Stimulated activated CD4-positive, alpha-beta T cell treated with anti-CD3 and anti-CD28 coated beads, Interleukin-4, amount 100 ng/mL, for 24 hours (primary cell): ENCODE measurements around the gene H6PD.

Experiments used
- DNase-seq: peaks from one replicate; pipeline ENCODE4 v3.0.0-alpha.2; 2020

H6PD gene

DNA sequence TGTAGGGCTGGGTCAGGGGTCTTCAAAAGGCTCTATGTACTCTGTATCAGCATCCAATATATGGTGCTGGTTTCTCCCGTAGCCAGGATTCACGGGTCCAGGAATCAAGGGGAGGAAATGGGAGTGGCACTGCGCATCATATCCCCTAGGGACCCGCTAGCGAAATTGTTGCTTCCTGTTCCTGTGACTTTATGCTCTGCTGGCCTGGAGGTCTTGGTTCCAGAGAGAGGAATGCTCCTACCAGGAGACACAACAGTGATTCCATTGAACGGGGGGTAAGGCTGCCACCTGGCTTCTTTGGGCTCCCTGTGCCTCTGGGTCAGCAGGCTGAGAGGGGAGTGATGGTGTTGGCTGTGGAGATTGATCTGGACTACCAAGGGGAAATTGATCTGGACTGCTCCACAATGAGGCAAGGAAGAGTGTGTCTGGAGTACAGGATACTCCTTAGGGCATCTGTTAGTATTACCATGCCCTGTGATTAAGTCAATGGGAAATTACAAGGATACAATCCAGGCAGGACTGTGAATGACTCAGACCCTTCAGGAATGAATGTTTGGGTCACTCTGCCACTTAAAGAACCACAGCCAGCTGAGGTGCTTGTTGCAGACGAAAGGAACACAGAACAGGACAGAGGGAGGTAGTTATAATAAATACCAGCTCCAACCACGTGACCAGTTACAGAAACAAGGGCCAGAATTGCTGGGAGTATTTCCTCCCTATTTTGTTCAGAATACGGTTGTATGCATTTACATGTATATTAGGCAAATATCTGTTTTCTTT lies 68.4 kb downstream of the H6PD start:
- no peak for DNase-seq

DNA sequence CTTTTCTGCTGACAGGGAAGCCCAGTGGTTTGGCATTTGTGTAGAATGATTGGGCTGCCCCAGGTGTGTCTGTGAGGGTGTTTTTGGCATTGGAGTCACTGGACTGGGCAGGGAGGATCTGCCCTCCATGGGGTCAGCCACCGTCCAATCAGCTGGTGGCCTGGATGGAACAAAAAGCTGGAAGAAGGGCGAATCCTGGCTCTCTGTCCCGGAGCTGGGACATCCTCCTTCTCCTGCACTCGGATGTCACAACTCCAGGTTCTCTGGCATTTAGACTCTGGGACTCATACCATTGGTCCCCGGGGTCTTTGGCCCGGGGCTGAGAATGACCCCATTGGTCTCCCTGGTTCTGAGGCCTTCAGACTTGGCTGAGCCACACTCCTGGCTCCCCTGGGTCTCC lies 69.3 kb downstream of the H6PD start:
- no peak for DNase-seq

DNA sequence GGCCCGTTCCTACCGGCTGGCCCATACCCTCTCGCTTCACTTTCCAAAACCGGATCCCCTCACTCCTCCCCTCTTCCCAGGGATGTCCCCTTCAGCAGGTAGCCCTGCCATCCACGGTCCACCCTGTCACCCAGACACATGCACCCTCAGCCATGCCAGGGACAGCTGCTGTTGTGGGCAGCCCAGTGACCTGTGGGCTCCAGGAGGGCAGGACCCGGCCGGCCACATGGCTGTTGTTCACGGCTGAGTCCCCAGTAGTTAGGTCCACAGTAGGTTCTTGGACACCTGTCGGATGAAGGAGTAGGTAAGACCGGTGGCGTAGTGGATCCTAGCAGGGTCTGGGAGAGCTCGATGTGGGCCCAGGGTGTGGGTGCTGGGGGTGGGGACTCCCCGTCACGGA lies 70.6 kb downstream of the H6PD start:
- no peak for DNase-seq

DNA sequence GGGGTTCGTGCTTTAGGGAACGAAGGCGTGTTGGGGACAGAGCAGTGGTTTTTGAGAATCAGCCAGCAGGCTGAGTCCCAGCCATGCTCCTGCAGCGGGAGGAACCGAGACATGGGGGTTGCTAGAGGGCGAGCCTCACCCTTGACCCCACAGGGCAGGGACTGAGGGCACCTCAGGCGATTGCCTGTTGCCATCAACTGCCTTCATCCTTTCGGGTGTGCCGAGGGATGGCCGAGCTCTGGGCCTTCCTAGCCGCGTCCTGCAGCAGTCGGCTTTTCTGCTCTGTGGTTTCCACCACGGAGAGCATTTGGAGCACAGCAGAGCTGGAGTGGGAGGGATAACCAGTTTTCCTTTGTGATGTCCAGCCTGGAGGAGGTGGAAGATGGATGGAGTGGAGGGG lies 71.4 kb downstream of the H6PD start:
- DNase-seq: no peak

- no peak for DNase-seq
These were observed 72.7 kb downstream of the H6PD start for GRCh38 chr1:9307303-9307702.

- DNase-seq: no peak
These were observed 73.7 kb downstream of the H6PD start for GRCh38 chr1:9308236-9308785.

DNA sequence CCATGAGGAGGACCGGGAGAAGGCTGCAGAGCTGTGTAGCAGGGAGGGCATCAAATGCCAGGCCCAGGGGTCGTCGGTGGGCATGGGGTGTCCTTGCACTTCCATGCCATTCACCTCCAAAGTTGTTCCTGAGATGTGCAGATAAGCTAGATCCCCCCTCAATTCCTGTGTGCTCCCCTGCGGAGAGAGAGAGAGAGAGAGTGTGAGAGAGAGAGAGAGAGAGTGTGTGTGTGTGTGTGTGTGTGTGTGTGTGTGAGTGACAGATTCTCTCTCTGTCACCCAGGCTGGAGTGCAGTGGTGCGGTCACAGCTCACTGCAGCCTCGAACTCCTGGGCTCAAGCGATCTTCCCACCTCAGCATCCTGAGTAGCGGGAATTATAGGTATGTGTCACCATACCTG lies 74.5 kb downstream of the H6PD start:
- no peak for DNase-seq

GRCh38 chr1:9309991-9310390 lies 75.4 kb downstream of the H6PD start:
- DNase-seq: no peak

- DNase-seq: no peak
These were observed 76.5 kb downstream of the H6PD start for GRCh38 chr1:9311029-9311428.

GRCh38 chr1:9311479-9311878 lies 76.9 kb downstream of the H6PD start:
- DNase-seq: no peak

GRCh38 chr1:9312168-9312720 lies 77.7 kb downstream of the H6PD start:
- no peak for DNase-seq

DNA sequence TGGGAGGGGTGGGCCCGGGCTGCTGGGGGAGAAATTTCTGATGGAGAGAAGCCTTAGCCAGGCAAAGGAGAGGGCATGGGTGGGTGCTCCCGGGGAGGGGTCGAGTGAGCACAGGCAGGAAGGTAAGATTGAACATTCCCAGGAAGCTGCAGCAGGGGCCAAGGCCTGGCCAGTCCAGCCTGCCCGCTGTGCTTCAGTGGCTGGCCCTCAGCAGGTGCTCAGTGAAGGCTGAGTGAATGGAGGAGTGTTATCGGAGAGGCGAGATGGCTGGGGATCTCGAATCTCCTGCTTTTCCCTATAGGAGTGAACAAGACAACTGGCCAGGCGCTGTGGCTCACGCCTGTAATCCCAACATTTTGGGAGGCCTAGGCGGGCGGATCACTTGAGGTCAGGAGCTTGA lies 79.0 kb downstream of the H6PD start:
- no peak for DNase-seq

DNA sequence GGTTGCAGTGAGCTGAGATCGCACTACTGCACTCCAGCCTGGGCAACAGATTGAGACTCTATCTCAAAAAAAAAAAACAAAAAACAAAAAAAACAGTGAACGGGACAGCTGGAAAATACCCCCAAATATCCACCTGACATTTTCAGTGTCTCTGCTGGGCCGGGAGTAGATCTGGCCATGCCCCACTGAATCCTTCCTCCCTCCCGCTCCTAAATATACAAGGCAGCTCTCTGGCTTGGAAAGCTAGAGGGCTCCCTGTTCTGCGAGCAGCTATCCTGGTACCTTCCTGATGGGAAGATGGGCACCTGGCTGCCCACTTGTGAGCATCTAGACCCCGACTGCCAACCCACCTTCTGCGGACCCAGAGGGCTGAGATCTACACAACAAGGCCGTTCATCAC lies 79.5 kb downstream of the H6PD start:
- DNase-seq: no peak

DNA sequence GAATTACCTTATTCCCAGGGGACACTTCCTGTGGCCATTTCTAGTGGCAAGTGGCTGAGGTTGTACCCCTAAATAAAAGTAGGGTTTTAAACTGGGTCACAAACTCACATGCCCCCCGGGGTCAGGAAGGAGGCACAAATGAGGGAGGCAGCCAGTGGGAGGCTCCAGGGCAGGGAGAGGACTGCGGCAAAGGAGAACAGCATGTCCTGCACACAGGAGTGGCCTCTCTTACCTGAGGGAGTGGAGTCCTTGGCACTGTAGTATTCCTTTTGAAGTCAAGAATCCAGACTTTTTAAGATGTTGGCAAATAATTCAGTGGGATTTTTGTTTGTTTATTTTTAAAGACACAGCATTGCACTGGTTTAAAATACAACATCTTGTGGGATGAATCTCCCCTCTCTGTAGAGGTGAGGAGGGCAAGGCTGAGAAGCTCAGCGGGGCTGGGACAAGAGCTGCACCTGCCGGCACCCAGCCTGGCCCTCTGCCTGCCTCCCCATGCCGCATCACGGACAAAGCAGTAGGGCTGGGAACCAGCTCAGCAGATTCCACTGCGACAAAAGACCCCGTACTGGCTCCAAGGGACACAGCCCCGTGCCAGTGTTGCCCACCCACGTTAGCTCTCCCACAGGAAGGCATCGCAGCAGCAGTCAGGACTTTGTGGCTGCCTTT lies 80.3 kb downstream of the H6PD start:
- no peak for DNase-seq

DNA sequence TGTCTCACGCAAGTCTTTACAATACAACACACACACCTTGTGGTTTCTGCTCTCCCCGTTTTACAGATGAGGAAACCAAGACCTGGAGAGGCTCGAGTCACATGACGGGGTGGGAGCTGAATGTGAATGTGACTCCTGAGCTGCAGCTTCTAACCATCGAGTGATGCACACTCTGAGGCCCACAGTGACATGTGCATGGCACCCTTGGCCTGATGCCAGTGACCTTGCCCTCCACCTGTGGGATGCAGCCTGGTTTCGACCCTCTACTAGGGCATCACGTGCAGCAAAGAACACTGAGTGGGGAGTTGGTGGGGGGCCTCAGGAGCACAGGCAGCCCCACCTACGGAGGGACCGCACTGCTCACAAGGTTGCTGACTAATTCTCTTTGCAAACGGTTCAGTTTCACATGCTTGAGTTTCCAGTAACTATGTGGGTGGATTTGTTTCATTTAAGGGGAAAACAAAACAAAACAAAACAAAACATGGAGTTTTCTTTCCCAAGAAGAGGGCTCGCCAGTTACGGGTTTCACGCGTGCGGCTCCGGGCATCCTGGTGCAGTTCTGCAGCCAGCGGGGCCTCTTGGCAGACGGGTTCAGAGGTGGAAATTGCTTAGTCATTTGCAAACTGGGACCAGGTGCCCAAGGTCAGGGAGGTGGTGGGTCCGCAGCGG lies 81.0 kb downstream of the H6PD start:
- DNase-seq: peak; percentile 78

GRCh38 chr1:9316080-9316444 lies 81.5 kb downstream of the H6PD start:
- DNase-seq: peak; percentile 46

DNA sequence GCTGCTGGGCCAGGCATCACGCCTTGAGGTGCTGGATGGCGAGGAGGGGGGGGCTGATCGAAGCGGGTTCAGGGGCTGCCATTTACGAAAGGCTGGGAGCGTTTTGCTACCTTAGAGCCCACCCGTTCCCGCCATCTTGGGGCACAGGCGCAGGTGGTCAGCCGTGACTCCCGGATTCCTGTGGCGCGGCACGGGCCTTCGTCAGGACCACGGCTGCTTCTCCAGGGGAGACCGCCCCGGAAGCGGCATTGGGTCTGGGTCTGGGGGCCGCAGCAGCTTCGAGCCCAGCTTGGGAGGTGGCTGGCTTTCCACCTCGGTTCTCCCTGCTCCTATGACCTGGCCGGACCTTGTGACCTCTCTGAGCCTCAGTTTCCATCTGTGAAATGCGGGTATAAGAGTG lies 81.9 kb downstream of the H6PD start:
- no peak for DNase-seq

DNA sequence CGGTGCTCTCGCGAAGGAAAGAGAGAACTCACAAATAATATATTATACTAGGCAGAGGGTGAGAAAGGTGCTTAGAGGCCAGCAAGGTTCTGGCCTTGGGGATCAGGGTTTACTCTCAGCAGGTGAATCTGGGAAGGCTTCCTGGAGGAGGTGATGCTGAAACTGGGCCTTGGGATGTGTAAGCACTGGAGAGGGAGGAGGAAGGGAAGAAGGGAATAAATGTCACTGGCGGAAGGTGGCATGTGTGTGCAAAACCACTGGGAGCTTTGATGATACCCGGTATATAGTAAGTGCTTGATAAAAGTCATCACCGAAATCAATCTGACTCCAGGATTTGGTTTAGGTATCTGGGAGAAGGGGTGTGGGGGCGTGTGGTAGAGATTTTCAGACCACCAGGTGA lies 82.5 kb downstream of the H6PD start:
- no peak for DNase-seq

DNA sequence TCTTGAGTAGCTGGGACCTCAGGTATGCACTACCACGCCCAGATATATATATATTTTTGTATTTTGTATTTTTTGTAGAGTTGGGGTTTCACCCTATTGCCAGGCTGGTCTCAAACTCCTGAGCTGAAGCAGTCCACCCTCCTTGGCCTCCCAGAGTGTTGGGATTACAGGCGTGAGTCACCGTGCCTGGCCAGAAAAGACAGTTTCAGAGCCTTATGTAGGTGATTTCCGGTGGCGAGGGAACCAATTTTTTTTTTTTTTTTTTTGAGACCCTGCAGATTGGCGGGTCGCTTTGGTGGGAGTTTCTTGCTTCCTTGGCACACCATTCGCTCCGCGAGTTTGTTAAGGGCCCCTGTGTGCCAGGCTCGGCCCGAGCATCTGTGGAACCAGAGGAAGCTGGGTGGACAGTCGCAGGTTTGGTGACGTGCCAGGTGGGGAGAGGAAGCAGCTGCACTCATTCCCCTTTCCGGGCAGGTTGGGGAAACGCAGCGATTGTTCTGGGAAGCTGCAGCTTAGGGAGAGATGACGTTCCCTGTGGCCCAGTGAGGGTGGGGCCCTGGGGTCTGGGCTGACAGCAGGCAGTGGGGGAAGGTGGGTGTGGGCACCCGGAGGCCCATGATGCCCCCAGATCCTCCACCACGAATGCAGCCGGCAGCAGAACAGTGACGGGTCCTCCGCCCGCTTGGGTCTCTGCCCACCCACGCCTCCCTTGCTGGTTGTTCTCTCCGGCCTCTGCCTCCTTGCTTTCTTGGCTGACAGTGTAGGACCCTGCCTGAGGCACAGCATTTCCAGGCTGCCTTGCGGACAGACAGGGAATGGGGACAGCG lies 83.2 kb downstream of the H6PD start:
- no peak for DNase-seq

DNA sequence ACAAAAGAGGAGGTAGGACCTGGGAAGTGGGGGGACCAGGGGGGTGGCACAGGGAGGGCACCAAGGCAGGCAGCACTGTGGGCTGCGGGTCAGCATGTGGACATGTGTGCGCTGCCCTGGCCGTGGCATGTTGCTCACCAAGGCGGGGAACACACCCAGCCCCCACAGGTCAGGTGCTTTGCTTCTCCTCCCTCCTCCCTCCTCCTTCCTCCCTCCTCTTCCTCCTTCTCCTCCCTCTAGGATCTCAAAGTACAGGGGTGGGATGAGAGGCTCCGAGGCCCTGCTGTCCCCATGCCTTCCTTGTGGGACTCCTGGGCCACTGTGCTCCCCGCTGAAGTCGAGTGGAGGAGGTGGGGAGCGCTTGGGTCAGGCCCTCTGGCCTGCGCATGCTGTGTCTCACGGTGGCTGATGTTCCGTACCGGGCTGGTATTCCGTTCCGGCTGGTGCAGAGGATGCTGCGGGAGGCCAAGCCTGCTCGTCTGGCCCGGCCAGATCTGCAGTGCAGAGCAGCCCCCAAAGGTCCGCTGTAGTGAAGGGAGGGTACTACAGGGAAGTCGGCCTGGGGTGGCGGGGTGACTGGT lies 84.7 kb downstream of the H6PD start:
- DNase-seq: no peak

DNA sequence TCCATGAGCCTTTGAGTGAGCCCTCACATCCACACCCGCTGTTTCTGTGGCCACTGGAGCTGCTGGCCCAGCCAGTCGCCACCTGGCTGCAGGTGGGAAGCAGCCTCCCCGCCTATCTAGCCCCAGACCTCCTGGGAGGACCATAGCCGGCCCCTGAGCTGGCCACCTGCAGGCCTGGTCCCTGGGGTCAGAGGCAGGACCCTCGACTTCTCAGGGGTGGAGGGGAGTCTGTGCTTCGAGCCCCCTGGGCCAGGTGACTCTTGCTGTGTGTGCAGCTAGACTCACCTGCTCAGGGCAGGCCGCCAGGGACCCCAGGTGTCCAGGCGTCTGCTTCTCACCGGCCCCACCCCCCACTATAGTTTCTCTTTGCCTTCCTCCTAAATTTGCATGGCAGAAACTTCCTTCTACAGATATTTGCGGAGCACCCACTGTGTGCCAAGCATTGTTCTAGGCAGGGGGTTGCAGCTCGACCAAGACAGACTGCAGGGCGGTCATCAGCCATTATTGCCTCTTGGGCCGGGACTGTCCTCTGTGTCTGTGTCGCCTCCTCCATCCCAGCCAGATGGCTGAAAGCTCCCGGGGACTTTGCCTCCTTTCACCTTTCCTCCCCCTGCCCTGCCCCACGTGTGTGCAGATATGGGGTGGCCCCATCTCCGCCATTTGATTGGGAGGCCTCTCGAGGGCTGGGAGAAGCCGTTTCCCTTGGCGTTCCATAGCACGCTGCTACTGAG lies 85.4 kb downstream of the H6PD start:
- no peak for DNase-seq
